GM23338 (cell line): Measurements from ENCODE around the gene NACA2. TPM values are rescaled to one million over a fixed set of nuclear protein-coding genes. Genes with fewer than 3 reads are reported as not detected.

Experiments used
- ATAC-seq: fragments of 200-7000 bp; cut with Tn5 transposase; 3 replicates; pipeline ENCODE4 v1.9.1; 2020
- DNase-seq: peaks from one replicate; pipeline ENCODE4 v3.0.0-alpha.2; 2015; ENCODE audit warnings: low spot score
- H2AFZ ChIP-seq: fragments of 200-600 bp; sonication (generic); 2 replicates; pipeline ENCODE4 v1.8.0; 2016; ENCODE audit warnings: antibody characterized with exemption, mild to moderate bottlenecking, moderate library complexity
- H3F3A ChIP-seq: fragments of 200-600 bp; sonication (generic); replicated peaks from 2 replicates; pipeline ENCODE4 v1.8.0; 2017; ENCODE audit warnings: antibody characterized with exemption, mixed run types, low read depth
- H3K27ac ChIP-seq: fragments of 200-600 bp; sonication (generic); 2 replicates; pipeline ENCODE4 v1.6.1; 2016; ENCODE audit warnings: low read depth
- H3K27me3 ChIP-seq: fragments of 200-600 bp; sonication (generic); 2 replicates; pipeline ENCODE4 v1.8.0; 2016; ENCODE audit warnings: mild to moderate bottlenecking, mixed run types, moderate library complexity; ENCODE audit not compliant: insufficient read depth
- H3K36me3 ChIP-seq: fragments of 200-600 bp; sonication (generic); 2 replicates; pipeline ENCODE4 v1.8.0; 2016; ENCODE audit warnings: mild to moderate bottlenecking; ENCODE audit not compliant: insufficient read depth
- H3K4me1 ChIP-seq: fragments of 200-600 bp; sonication (generic); 2 replicates; pipeline ENCODE4 v1.8.0; 2016; ENCODE audit warnings: mild to moderate bottlenecking, moderate library complexity; ENCODE audit not compliant: insufficient read depth
- H3K4me2 ChIP-seq: fragments of 200-600 bp; sonication (generic); 2 replicates; pipeline ENCODE4 v1.7.1; 2017; ENCODE audit warnings: mixed run types
- H3K4me3 ChIP-seq: fragments of 200-600 bp; sonication (generic); 2 replicates; pipeline ENCODE4 v1.6.1; 2016; ENCODE audit warnings: mixed run types
- H3K79me2 ChIP-seq: fragments of 200-600 bp; sonication (generic); replicated peaks from 2 replicates; pipeline ENCODE4 v1.8.0; 2017; ENCODE audit warnings: mild to moderate bottlenecking; ENCODE audit not compliant: insufficient read depth
- H3K9me2 ChIP-seq: fragments of 200-600 bp; sonication (generic); 2 replicates; pipeline ENCODE4 v1.8.0; 2017; ENCODE audit not compliant: insufficient read depth
- H4K20me1 ChIP-seq: fragments of 200-600 bp; sonication (generic); replicated peaks from 2 replicates; pipeline ENCODE4 v1.8.0; 2017; ENCODE audit warnings: mild to moderate bottlenecking; ENCODE audit not compliant: insufficient read depth
- H3K27ac Mint-ChIP-seq: 2 replicates; pipeline ENCODE4 v1.8.0; 2020; ENCODE audit warnings: inconsistent platforms, mild to moderate bottlenecking, moderate library complexity, mixed read lengths
- H3K27me3 Mint-ChIP-seq: 3 replicates; pipeline ENCODE4 v1.8.0; 2022; ENCODE audit warnings: low read depth, mild to moderate bottlenecking, moderate library complexity, mixed read lengths, inconsistent platforms; ENCODE audit not compliant: insufficient read depth, poor library complexity
- H3K36me3 Mint-ChIP-seq: 3 replicates; pipeline ENCODE4 v1.8.0; 2021; ENCODE audit warnings: low read depth, mild to moderate bottlenecking, inconsistent platforms, moderate library complexity, mixed read lengths
- H3K4me1 Mint-ChIP-seq: 3 replicates; pipeline ENCODE4 v1.8.0; 2020; ENCODE audit warnings: mild to moderate bottlenecking, inconsistent platforms, mixed read lengths
- H3K4me3 Mint-ChIP-seq: 3 replicates; pipeline ENCODE4 v1.8.0; 2021; ENCODE audit warnings: moderate library complexity, mild to moderate bottlenecking, inconsistent platforms, mixed read lengths
- H3K9me3 Mint-ChIP-seq: 3 replicates; pipeline ENCODE4 v1.8.0; 2020; ENCODE audit warnings: moderate library complexity, mild to moderate bottlenecking, inconsistent platforms, mixed read lengths
- CREB1 ChIP-seq: fragments of 250-450 bp; sonication (Bioruptor Pico); IDR thresholded peaks from 2 replicates; pipeline ENCODE4 v1.5.0; 2020; ENCODE audit warnings: low read depth, mild to moderate bottlenecking, moderate library complexity
- CTCF ChIP-seq, 2 experiments: fragments of 200-600 bp in 1 of 2; sonication (generic) in 1 of 2; conservative IDR thresholded peaks; 2 replicates each; pipeline versions ENCODE4 v1.5.1 to v1.6.1; 2016 to 2017; ENCODE audit warnings: antibody characterized with exemption in 2 of 2, low read depth in 2 of 2, mild to moderate bottlenecking in 2 of 2, moderate library complexity in 1 of 2
- EZH2 ChIP-seq: fragments of 200-600 bp; sonication (generic); IDR thresholded peaks from one replicate; pipeline ENCODE4 v1.8.0; 2017; ENCODE audit warnings: antibody characterized with exemption, mild to moderate bottlenecking, low read depth; ENCODE audit not compliant: unreplicated experiment
- EZH2phosphoT487 ChIP-seq: fragments of 200-600 bp; sonication (generic); IDR thresholded peaks from one replicate; pipeline ENCODE4 v1.8.1; 2018; ENCODE audit warnings: antibody characterized with exemption; ENCODE audit not compliant: unreplicated experiment
- JUNB ChIP-seq: IDR thresholded peaks from one replicate; pipeline ENCODE4 v1.6.1; 2016; ENCODE audit warnings: antibody characterized with exemption; ENCODE audit not compliant: unreplicated experiment
- NANOG ChIP-seq: IDR thresholded peaks from 2 replicates; pipeline ENCODE4 v1.6.1; 2016; ENCODE audit warnings: antibody characterized with exemption, borderline replicate concordance
- POLR2AphosphoS5 ChIP-seq: IDR thresholded peaks from 2 replicates; pipeline ENCODE4 v1.6.1; 2016; ENCODE audit warnings: antibody characterized with exemption, low read depth
- REST ChIP-seq: IDR thresholded peaks from one replicate; pipeline ENCODE4 v1.6.1; 2018; ENCODE audit warnings: antibody characterized with exemption; ENCODE audit not compliant: unreplicated experiment
- STAT1 ChIP-seq: IDR thresholded peaks from one replicate; pipeline ENCODE4 v1.6.1; 2016; ENCODE audit warnings: antibody characterized with exemption; ENCODE audit not compliant: unreplicated experiment
- ZNF331 ChIP-seq: fragments of 250-450 bp; sonication (Bioruptor Pico); IDR thresholded peaks from 2 replicates; pipeline ENCODE4 v1.5.0; 2020; ENCODE audit warnings: low read depth, mild to moderate bottlenecking, moderate library complexity
- ZNF462 ChIP-seq: fragments of 250-450 bp; sonication (Bioruptor Pico); IDR thresholded peaks from 2 replicates; pipeline ENCODE4 v1.5.0; 2020; ENCODE audit warnings: mild to moderate bottlenecking, moderate library complexity
- polyA plus RNA-seq: library from polyadenylated mRNA; unstranded; fragments of >200 nt; fragmentation: Nextera tagmentation; extraction: Ambion mirVana; gene quantifications from 2 replicates; pipeline ENCODE4 v1.2.1, GENCODE V29; 2016
- total RNA-seq: library from RNA; depleted of rRNA; stranded (reverse); fragments of >200 nt; shearing (Covaris generic); gene quantifications from 2 replicates; pipeline ENCODE4 v1.2.3, GENCODE V29; 2014

NACA2 gene
- total and polyA plus RNA-seq, 2 experiments from 2014 or later: 0.65 TPM; not detected in 1

- ATAC-seq: peak; percentile 43; the same call in 2 of the 3 replicates
- H3K4me1 ChIP-seq: no peaks in the 10 kb centered on the region
- H3F3A ChIP-seq: no peaks in the 10 kb centered on the region
- no peaks in the 10 kb centered on the region; the same call in 2 of the 3 replicates for H3K9me3 Mint-ChIP-seq
- no peak for TF ChIP-seq ZNF331 (CRISPR knock-in tag)
- TF ChIP-seq CTCF (conservative IDR thresholded peaks at IDR 0.05; ENCODE audit: low read depth in 2 of 2): peak; percentile 61 to 85
- H3K79me2 ChIP-seq: no peaks in the 10 kb centered on the region
- DNase-seq: peak; percentile 61
- H3K4me3 Mint-ChIP-seq: no peak overlapping the region
- H3K4me3 ChIP-seq: no peak overlapping the region
- H3K36me3 Mint-ChIP-seq: no peaks in the 10 kb centered on the region
- H3K27me3 Mint-ChIP-seq: peaks cover 2% of the 10 kb centered on the region
- no peak overlapping the region for H3K27ac ChIP-seq
- no peak overlapping the region for H2AFZ ChIP-seq
- no peaks in the 10 kb centered on the region for H3K36me3 ChIP-seq
- H3K27ac Mint-ChIP-seq: no peak overlapping the region
- H3K4me2 ChIP-seq: no peak overlapping the region
- no peaks in the 10 kb centered on the region for H4K20me1 ChIP-seq
- no peaks in the 10 kb centered on the region for H3K9me2 ChIP-seq
- no peaks in the 10 kb centered on the region for H3K4me1 Mint-ChIP-seq
- no peaks in the 10 kb centered on the region for H3K27me3 ChIP-seq
Observed at GRCh38 chr17:61551255-61551742, 39.7 kb downstream of the NACA2 start.

- peaks cover 2% of the 10 kb centered on the region for H3K27me3 Mint-ChIP-seq
- no peak overlapping the region for H3K4me3 ChIP-seq
- H3K4me3 Mint-ChIP-seq: no peak overlapping the region
- H3K36me3 Mint-ChIP-seq: no peaks in the 10 kb centered on the region
- no peaks in the 10 kb centered on the region for H4K20me1 ChIP-seq
- H3K4me1 Mint-ChIP-seq: no peaks in the 10 kb centered on the region
- DNase-seq: no peak
- H3K4me2 ChIP-seq: no peak overlapping the region
- H3K79me2 ChIP-seq: no peaks in the 10 kb centered on the region
- no peaks in the 10 kb centered on the region for H3K36me3 ChIP-seq
- no peak overlapping the region for H3K27ac ChIP-seq
- H3K4me1 ChIP-seq: no peaks in the 10 kb centered on the region
- H2AFZ ChIP-seq: no peak overlapping the region
- no peaks in the 10 kb centered on the region for H3K27me3 ChIP-seq
- H3K9me2 ChIP-seq: no peaks in the 10 kb centered on the region
- H3K27ac Mint-ChIP-seq: no peak overlapping the region
- no peaks in the 10 kb centered on the region for H3F3A ChIP-seq
- no peaks in the 10 kb centered on the region; the same call in 2 of the 3 replicates for H3K9me3 Mint-ChIP-seq
- no peak for ATAC-seq
- TF ChIP-seq POLR2AphosphoS5: no peak
- no peak for TF ChIP-seq ZNF462 (CRISPR knock-in tag)
- TF ChIP-seq ZNF331 (CRISPR knock-in tag): no peak
- no peak for TF ChIP-seq NANOG
- TF ChIP-seq EZH2: no peak
- no peak for TF ChIP-seq STAT1
- no peak for TF ChIP-seq REST
- TF ChIP-seq JUNB: no peak
- TF ChIP-seq EZH2phosphoT487: no peak
- TF ChIP-seq CREB1 (CRISPR knock-in tag): no peak
Observed at GRCh38 chr17:61547113-61547512, 43.9 kb downstream of the NACA2 start.
